Esophagus squamous epithelium (tissue), 4 donors: ENCODE results near the gene ZNF552.

ENCODE experiments used
- CTCF ChIP-seq, 6 experiments: fragments of 450-650 bp in 4 of 6; fragments of 200-600 bp in 2 of 6; sonication (generic) in 2 of 6; IDR thresholded peaks; one replicate each; pipeline ENCODE4 v1.5.1; 2016 to 2019; ENCODE audit warnings: antibody characterized with exemption in 6 of 6, mild to moderate bottlenecking in 4 of 6, moderate library complexity in 4 of 6
- POLR2A ChIP-seq, 4 donors: fragments of 450-650 bp; IDR thresholded peaks; one replicate each; pipeline ENCODE4 v1.6.1; 2017; ENCODE audit warnings: antibody characterized with exemption in 4 of 4, mild to moderate bottlenecking in 4 of 4, moderate library complexity in 3 of 4

DNA sequence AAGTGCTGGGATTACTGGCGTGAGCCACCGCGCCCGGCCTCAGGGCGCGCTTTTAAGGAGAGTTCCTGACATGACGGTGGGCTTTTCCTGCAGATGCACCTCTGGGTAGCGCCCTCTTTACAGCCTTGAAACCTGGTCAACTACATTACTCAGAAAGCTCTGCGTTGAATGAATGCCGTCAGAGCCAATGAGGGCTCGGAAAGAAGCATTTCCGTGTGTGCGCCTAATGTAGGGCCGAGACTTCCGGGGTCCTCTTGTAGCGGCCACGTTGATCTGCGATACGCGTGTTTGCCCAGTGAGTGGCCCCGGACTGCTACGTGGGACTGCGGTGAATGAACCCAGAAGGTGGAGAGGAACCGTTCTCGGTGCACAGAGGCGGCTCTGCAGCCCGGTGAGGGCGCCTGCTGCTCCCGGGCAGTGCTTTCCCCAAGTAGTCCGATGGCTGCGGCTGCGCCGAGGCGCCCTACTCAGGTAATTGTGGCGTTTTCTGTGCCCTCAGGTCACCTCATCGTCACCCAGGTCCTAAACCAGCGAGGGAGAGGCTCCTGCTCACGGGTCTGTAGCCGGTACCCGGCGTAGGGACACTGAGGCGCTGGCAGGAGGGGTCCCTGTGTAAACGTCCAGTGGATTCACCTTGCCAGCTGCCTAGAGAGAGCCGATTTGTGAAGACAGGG, 4.9 kb upstream of the ZNF552 start:
- TF ChIP-seq CTCF (IDR thresholded peaks at IDR 0.05) (no peak), POLR2A (IDR thresholded peaks at IDR 0.05) (peak in 1 of 4 donors; percentile 54)
